IMR-90 (cell line): Measurements from ENCODE around the gene KRTAP9-1. TPM values are rescaled to one million over a fixed set of nuclear protein-coding genes. Genes with fewer than 3 reads are reported as not detected.
A peak's percentile ranks its signal among the peaks of the same experiment; 100 is the strongest.

ENCODE experiments used
- ATAC-seq: fragments of 200-7000 bp; cut with Tn5 transposase; 2 replicates; pipeline ENCODE4 v1.9.1; 2020; ENCODE audit warnings: low read depth, mild to moderate bottlenecking, moderate library complexity
- BruUV-seq: library from RNA; stranded (reverse); fragments of 400-500 nt; replicated peaks from 2 replicates; lab custom pipeline; 2021; lab: Mats Ljungman, UMichigan
- CTCF ChIA-PET: fragments of 300-600 bp; formaldehyde crosslinking; extraction: SDS; loops from one replicate; lab custom pipeline; 2021; ENCODE audit warnings: antibody characterized with exemption; lab: Yijun Ruan, JAX
- POLR2A ChIA-PET: fragments of 300-600 bp; sonication (Branson Sonifier 250); formaldehyde crosslinking; loops from one replicate; lab custom pipeline; 2022; ENCODE audit warnings: antibody characterized with exemption; ENCODE audit not compliant: unreplicated experiment; lab: Charles Lee
- DNase-seq: peaks from one replicate; pipeline ENCODE4 v3.0.0; 2013
- H2AFZ ChIP-seq: replicated peaks from 2 replicates; pipeline ENCODE3; 2013; ENCODE audit warnings: low read length, mild to moderate bottlenecking; ENCODE audit not compliant: poor library complexity
- H2AK5ac ChIP-seq: 2 replicates; pipeline ENCODE4 v1.6.1; 2013; ENCODE audit warnings: low read depth, low read length, inconsistent platforms
- H2AK9ac ChIP-seq: replicated peaks from 2 replicates; pipeline ENCODE3; 2013; ENCODE audit warnings: mild to moderate bottlenecking, low read depth, low read length, moderate library complexity; ENCODE audit not compliant: poor library complexity
- H2BK120ac ChIP-seq: 2 replicates; pipeline ENCODE4 v1.6.1; 2013; ENCODE audit warnings: low read depth, low read length, inconsistent platforms
- H2BK15ac ChIP-seq: 3 replicates; pipeline ENCODE4 v1.6.1; 2013; ENCODE audit warnings: low read depth, low read length, inconsistent platforms
- H2BK20ac ChIP-seq: 2 replicates; pipeline ENCODE4 v1.6.1; 2013; ENCODE audit warnings: low read depth, mild to moderate bottlenecking, inconsistent platforms, low read length, moderate library complexity
- H2BK5ac ChIP-seq: 2 replicates; pipeline ENCODE4 v1.6.1; 2013; ENCODE audit warnings: mild to moderate bottlenecking, low read depth, low read length, inconsistent platforms; ENCODE audit not compliant: poor library complexity, severe bottlenecking
- H3K14ac ChIP-seq: replicated peaks from 2 replicates; pipeline ENCODE4 v1.6.1; 2013; ENCODE audit warnings: low read depth, low read length, inconsistent platforms
- H3K18ac ChIP-seq: 2 replicates; pipeline ENCODE4 v1.6.1; 2013; ENCODE audit warnings: low read depth, low read length, control low read depth
- H3K23ac ChIP-seq: 2 replicates; pipeline ENCODE4 v1.6.1; 2013; ENCODE audit warnings: low read depth, low read length, inconsistent platforms
- H3K27ac ChIP-seq: 2 replicates; pipeline ENCODE4 v1.5.1; 2013; ENCODE audit warnings: mild to moderate bottlenecking, control low read depth, low read length; ENCODE audit not compliant: insufficient read depth
- H3K27me3 ChIP-seq: 2 replicates; pipeline ENCODE4 v1.6.1; 2013; ENCODE audit warnings: low read length; ENCODE audit not compliant: control insufficient read depth, insufficient read depth
- H3K36me3 ChIP-seq: 2 replicates; pipeline ENCODE4 v1.6.1; 2013; ENCODE audit warnings: low read length, mixed read lengths; ENCODE audit not compliant: control insufficient read depth, insufficient read depth
- H3K4ac ChIP-seq: 2 replicates; pipeline ENCODE4 v1.6.1; 2013; ENCODE audit warnings: low read depth, low read length, inconsistent platforms
- H3K4me1 ChIP-seq: 2 replicates; pipeline ENCODE4 v1.6.1; 2013; ENCODE audit warnings: low read length, mixed read lengths; ENCODE audit not compliant: control insufficient read depth, insufficient read depth
- H3K4me2 ChIP-seq: 2 replicates; pipeline ENCODE4 v1.6.1; 2013; ENCODE audit warnings: low read depth, mild to moderate bottlenecking, control low read depth, low read length, moderate library complexity
- H3K4me3 ChIP-seq: 2 replicates; pipeline ENCODE4 v1.5.1; 2013; ENCODE audit warnings: low read depth, mild to moderate bottlenecking, control low read depth, low read length, moderate library complexity; ENCODE audit not compliant: insufficient read depth
- H3K56ac ChIP-seq: 2 replicates; pipeline ENCODE4 v1.6.1; 2013; ENCODE audit warnings: low read length, inconsistent platforms; ENCODE audit not compliant: insufficient read depth; ENCODE audit errors: extremely low read depth
- H3K79me1 ChIP-seq, 2 experiments: 2 replicates each; pipeline ENCODE4 v1.6.1; 2013; ENCODE audit warnings: low read length in 2 of 2, inconsistent platforms in 1 of 2, low read depth in 1 of 2
- H3K9ac ChIP-seq: 2 replicates; pipeline ENCODE4 v1.6.1; 2013; ENCODE audit warnings: low read depth, low read length, control low read depth
- H3K9me1 ChIP-seq: 2 replicates; pipeline ENCODE4 v1.6.1; 2013; ENCODE audit warnings: low read length, inconsistent platforms; ENCODE audit not compliant: insufficient read depth
- H3K9me3 ChIP-seq: 2 replicates; pipeline ENCODE4 v1.6.1; 2013; ENCODE audit warnings: low read length; ENCODE audit not compliant: control insufficient read depth, insufficient read depth
- H4K20me1 ChIP-seq: 2 replicates; pipeline ENCODE4 v1.6.1; 2013; ENCODE audit warnings: low read length, inconsistent platforms; ENCODE audit not compliant: insufficient read depth
- H4K5ac ChIP-seq: 2 replicates; pipeline ENCODE4 v1.6.1; 2013; ENCODE audit warnings: mild to moderate bottlenecking, low read depth, low read length, control low read depth
- H4K8ac ChIP-seq, 2 experiments: 2 replicates each; pipeline ENCODE4 v1.6.1; 2013; ENCODE audit warnings: low read depth in 2 of 2, low read length in 2 of 2, control low read depth in 1 of 2, inconsistent platforms in 1 of 2
- H4K91ac ChIP-seq: 2 replicates; pipeline ENCODE4 v1.6.1; 2013; ENCODE audit warnings: low read depth, low read length, inconsistent platforms; ENCODE audit not compliant: insufficient read depth
- BHLHE40 ChIP-seq: fragments of 150-350 bp; IDR thresholded peaks from 2 replicates; pipeline ENCODE4 v1.6.1; 2016; ENCODE audit warnings: mild to moderate bottlenecking, low read depth, low read length
- CEBPB ChIP-seq: IDR thresholded peaks from 2 replicates; pipeline ENCODE4 v1.6.1; 2012; ENCODE audit warnings: low read depth, low read length, improper control_type of control experiment
- CHD1 ChIP-seq: IDR thresholded peaks from 2 replicates; pipeline ENCODE4 v1.6.1; 2012; ENCODE audit warnings: low read depth, low read length, improper control_type of control experiment
- CTCF ChIP-seq: conservative IDR thresholded peaks from 2 replicates; pipeline ENCODE4 v1.5.1; 2012; ENCODE audit warnings: mild to moderate bottlenecking, low read depth, low read length, improper control_type of control experiment
- ELK1 ChIP-seq: fragments of 150-350 bp; IDR thresholded peaks from 2 replicates; pipeline ENCODE4 v1.6.1; 2016; ENCODE audit warnings: low read depth, mild to moderate bottlenecking, low read length, moderate library complexity, borderline replicate concordance
- MAFK ChIP-seq: IDR thresholded peaks from 2 replicates; pipeline ENCODE4 v1.6.1; 2012; ENCODE audit warnings: low read depth, low read length, improper control_type of control experiment
- MAZ ChIP-seq: IDR thresholded peaks from 2 replicates; pipeline ENCODE4 v1.6.1; 2012; ENCODE audit warnings: low read depth, mild to moderate bottlenecking, low read length, improper control_type of control experiment, moderate library complexity, borderline replicate concordance
- MXI1 ChIP-seq: IDR thresholded peaks from 2 replicates; pipeline ENCODE4 v1.6.1; 2012; ENCODE audit warnings: low read depth, mild to moderate bottlenecking, low read length, moderate library complexity, borderline replicate concordance
- NFE2L2 ChIP-seq: fragments of 150-350 bp; IDR thresholded peaks from 2 replicates; pipeline ENCODE4 v1.6.1; 2016; ENCODE audit warnings: low read depth, mild to moderate bottlenecking, low read length
- RAD21 ChIP-seq: IDR thresholded peaks from 2 replicates; pipeline ENCODE4 v1.6.1; 2012; ENCODE audit warnings: low read length, improper control_type of control experiment
- RFX5 ChIP-seq: IDR thresholded peaks from 2 replicates; pipeline ENCODE4 v1.8.0; 2012; ENCODE audit warnings: low read depth, mild to moderate bottlenecking, low read length, moderate library complexity
- SMC3 ChIP-seq: fragments of 150-350 bp; IDR thresholded peaks from 2 replicates; pipeline ENCODE4 v1.6.1; 2016; ENCODE audit warnings: low read depth, mild to moderate bottlenecking, antibody characterized with exemption, low read length, moderate library complexity
- USF2 ChIP-seq: fragments of 150-350 bp; IDR thresholded peaks from 2 replicates; pipeline ENCODE4 v1.6.1; 2017; ENCODE audit warnings: mild to moderate bottlenecking, antibody characterized with exemption, low read length, low read depth
- WGBS, 2 experiments: methylation state at CpG; one replicate each; pipeline versions ENCODE4 v1.1.5 to v1.1.7; 2013; ENCODE audit warnings: missing lambda C conversion rate in 2 of 2; ENCODE audit not compliant: insufficient read length in 1 of 2; ENCODE audit errors: extremely low coverage in 2 of 2; 5-methylcytosine and 5-hydroxymethylcytosine counted together
- dilution Hi-C: fragments of 300-500 bp; cut with HindIII; formaldehyde crosslinking; loops from one replicate; pipeline ENCODE4 v1.14.3; 2018; ENCODE audit warnings: low sequenced_read_pairs; ENCODE audit not compliant: unreplicated experiment
- in situ Hi-C: fragments of 300-500 bp; cut with MboI; formaldehyde crosslinking; loops from 3 replicates; pipeline ENCODE4 v1.14.3; 2019; ENCODE audit warnings: low sequenced_read_pairs, inconsistent platforms, mixed read lengths
- intact Hi-C: fragments of 100-400 bp; cut with micrococcal nuclease; formaldehyde crosslinking; loops from 2 replicates; pipeline ENCODE4 v1.10.0; 2022
- polyA plus RNA-seq, 3 experiments: library from polyadenylated mRNA; depleted of rRNA; stranded (reverse); fragments of >200 nt; gene quantifications; 2 replicates each; pipeline ENCODE4 v1.2.3, GENCODE V29; 2012; ENCODE audit warnings: low replicate concordance in 1 of 3
- total RNA-seq: library from RNA; depleted of rRNA; stranded (reverse); fragments of >200 nt; gene quantifications from 2 replicates; pipeline ENCODE4 v1.2.3, GENCODE V29; 2012

Gene KRTAP9-1
- total and polyA plus RNA-seq, 2 of the 4 experiments (the other 2 are of a cell fraction), result not detected

- Histone ChIP-seq H3K27ac (no peak within 1 kb of the TSS), H2BK120ac (no peak within 1 kb of the TSS), H4K91ac (no peak within 1 kb of the TSS), H3K4me3 (no peak within 1 kb of the TSS), H3K18ac (no peak within 1 kb of the TSS), H3K27me3 (no peaks in the 10 kb centered on the region; the same call in 1 of the 2 replicates), H3K56ac (no peak within 1 kb of the TSS), H3K23ac (no peak within 1 kb of the TSS), H3K4ac (no peak within 1 kb of the TSS), H3K9me1 (no peaks in the 10 kb centered on the region), H2BK15ac (no peak within 1 kb of the TSS), H4K5ac (no peak within 1 kb of the TSS), H2AK5ac (peak within 1 kb of the TSS; percentile 26; the same call in 1 of the 2 replicates), H2AK9ac (no peak within 1 kb of the TSS), H3K36me3 (no peaks in the 10 kb centered on the region), H3K79me1 (no peaks in the 10 kb centered on the region), H3K4me1 (no peaks in the 10 kb centered on the region), H3K4me2 (no peak within 1 kb of the TSS), H2AFZ (no peak within 1 kb of the TSS), H3K14ac (no peak within 1 kb of the TSS), H2BK5ac (no peak within 1 kb of the TSS), H4K8ac (no peak within 1 kb of the TSS), H3K9ac (no peak within 1 kb of the TSS), H2BK20ac (no peak within 1 kb of the TSS), H4K20me1 (no peaks in the 10 kb centered on the region), H3K9me3 (no peaks in the 10 kb centered on the region)
- dilution Hi-C loops (no loop called here), intact Hi-C loops (no loop called here), in situ Hi-C loops (no loop called here)
- POLR2A ChIA-PET, result no interaction called here
- no TSS peak for BruUV-seq
- DNase-seq, result no peak
- no peak for ATAC-seq
- WGBS, 2 experiments, result no CpG with 5 or more reads among the region's 1 CpG
- no peak for TF ChIP-seq CTCF
- TF ChIP-seq MAZ, result no peak
- TF ChIP-seq BHLHE40, result no peak
- no peak for TF ChIP-seq RFX5
- TF ChIP-seq CHD1, result no peak
- TF ChIP-seq MAFK, result no peak
- no peak for TF ChIP-seq RAD21
- TF ChIP-seq CEBPB, result no peak
- TF ChIP-seq MXI1, result no peak
- no peak for TF ChIP-seq SMC3
- TF ChIP-seq NFE2L2, result no peak
- no peak for TF ChIP-seq USF2
- no peak for TF ChIP-seq ELK1
- CTCF ChIA-PET, result no interaction called here
Observed at GRCh38 chr17:41160648-41161047, 29.0 kb upstream of the KRTAP9-1 start, which contains the start of gene KRTAP4-4. Gene KRTAP4-4 (minus strand): TSS chr17:41160748. CDS start chr17:41160691, 57 bp downstream.
